ENCODE results near the gene TMEM121B.
"Not testable (repeated sequence)": the region's sequence is repeated elsewhere in the genome, so short reads cannot be mapped to it uniquely, and the experiment has no call there.

TMEM121B gene

GRCh38 chr22:17121233-17122195 is at the start of gene TMEM121B:
Gene TMEM121B, minus strand, starts transcription at chr22:17121360. Its CDS starts 233 bp downstream, at chr22:17121127.
- peak; percentile 92 for DNase-seq

GRCh38 chr22:17167486-17167885 is 46.3 kb upstream of the TMEM121B start:
- DNase-seq: no peak

GRCh38 chr22:17164392-17165024 is 43.3 kb upstream of the TMEM121B start:
- DNase-seq: no peak

GRCh38 chr22:17162731-17163130 is 41.6 kb upstream of the TMEM121B start:
- no peak for DNase-seq

GRCh38 chr22:17161991-17162390 is 40.8 kb upstream of the TMEM121B start:
- no peak for DNase-seq

- no peak for DNase-seq
These were observed 38.4 kb upstream of the TMEM121B start for GRCh38 chr22:17159504-17159951.

- DNase-seq: peak; percentile 96
These were observed 37.7 kb upstream of the TMEM121B start, which contains the start of gene HDHD5 for GRCh38 chr22:17158568-17159503. Gene HDHD5, minus strand, starts transcription at chr22:17159277. Its CDS starts 26 bp downstream, at chr22:17159251.

- no peak for DNase-seq
These were observed 37.0 kb upstream of the TMEM121B start for GRCh38 chr22:17158176-17158567.

GRCh38 chr22:17157714-17158113 is 36.6 kb upstream of the TMEM121B start:
- no peak for DNase-seq

- DNase-seq: no peak
These were observed 34.8 kb upstream of the TMEM121B start for GRCh38 chr22:17155941-17156340.

GRCh38 chr22:17152971-17153370 is 31.8 kb upstream of the TMEM121B start:
- no peak for DNase-seq

GRCh38 chr22:17152340-17152739 is 31.2 kb upstream of the TMEM121B start:
- no peak for DNase-seq

GRCh38 chr22:17149076-17149815 is 28.1 kb upstream of the TMEM121B start:
- no peak for DNase-seq

GRCh38 chr22:17147458-17147857 is 26.3 kb upstream of the TMEM121B start:
- not testable (repeated sequence) for DNase-seq

- no peak for DNase-seq
These were observed 24.0 kb upstream of the TMEM121B start for GRCh38 chr22:17145021-17145680.

GRCh38 chr22:17143826-17144225 is 22.7 kb upstream of the TMEM121B start:
- DNase-seq: no peak

GRCh38 chr22:17143101-17143500 is 21.9 kb upstream of the TMEM121B start:
- no peak for DNase-seq

GRCh38 chr22:17140826-17141766 is 19.9 kb upstream of the TMEM121B start:
- no peak for DNase-seq

- DNase-seq: no peak
These were observed 18.9 kb upstream of the TMEM121B start for GRCh38 chr22:17140022-17140421.

- no peak for DNase-seq
These were observed 17.4 kb upstream of the TMEM121B start for GRCh38 chr22:17138513-17138912.

Measured in retina (tissue), 1 donor.